Bronchial epithelial cell (primary cell): ENCODE measurements around the gene ZNF511. TPM values are rescaled to one million over a fixed set of nuclear protein-coding genes. Genes with fewer than 3 reads are reported as not detected.

Experiments
- DNase-seq: peaks from one replicate; pipeline ENCODE4 v3.0.0-alpha.2; 2010; ENCODE audit warnings: low read depth
- FAIRE-seq: peaks from 2 replicates; lab custom pipeline; 2011; peaks lifted over from hg19 to GRCh38; lab: Jason Lieb, UNC
- H3K27me3 ChIP-seq: 2 replicates; pipeline ENCODE4 v1.5.1; 2011; ENCODE audit warnings: low read length; ENCODE audit not compliant: control insufficient read depth, insufficient read depth
- H3K36me3 ChIP-seq: 2 replicates; pipeline ENCODE4 v1.5.1; 2011; ENCODE audit warnings: low read length; ENCODE audit not compliant: control insufficient read depth, insufficient read depth
- H3K4me3 ChIP-seq: 2 replicates; pipeline ENCODE4 v1.5.1; 2011; ENCODE audit warnings: mild to moderate bottlenecking, low read depth, low read length, control low read depth
- CTCF ChIP-seq: IDR thresholded peaks from 2 replicates; pipeline ENCODE4 v1.5.1; 2011; ENCODE audit warnings: mild to moderate bottlenecking, moderate library complexity, low read length, control low read depth, inconsistent platforms; ENCODE audit not compliant: insufficient read depth, severe bottlenecking
- total RNA-seq: library from RNA; depleted of rRNA; stranded (reverse); fragments of >200 nt; gene quantifications from 2 replicates; pipeline ENCODE4 v1.2.1, GENCODE V29; 2014

ZNF511 gene
- total RNA-seq, 1 donor from 2014 or later: 23.2 TPM

DNA sequence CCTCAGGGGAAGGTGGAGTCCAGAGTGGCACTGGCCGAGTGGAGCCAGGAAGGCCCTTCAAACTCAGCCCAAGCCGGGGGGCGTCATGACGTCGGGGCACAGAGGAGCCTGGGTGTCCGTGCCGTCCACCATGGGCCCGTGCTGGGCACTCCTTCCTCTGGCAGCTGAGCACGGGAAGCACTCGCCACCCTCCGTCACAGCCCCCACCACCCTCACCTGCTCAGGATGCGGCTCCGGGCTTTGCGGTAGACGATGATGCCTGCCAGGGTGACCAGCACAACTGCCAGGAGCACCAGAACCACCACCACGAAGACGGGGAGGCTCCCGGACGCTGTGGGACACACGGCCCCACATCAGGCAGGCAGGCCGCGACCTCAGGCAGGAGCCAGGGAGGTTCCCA lies 40.2 kb upstream of the ZNF511 start:
- Histone ChIP-seq H3K27me3 (no peaks in the 10 kb centered on the region), H3K4me3 (no peak overlapping the region), H3K36me3 (peaks cover 19% of the 10 kb centered on the region)
- DNase-seq (no peak), FAIRE-seq (no peak)
- no peak for TF ChIP-seq CTCF

- no peaks in the 10 kb centered on the region for H3K27me3 ChIP-seq
- peaks cover 19% of the 10 kb centered on the region for H3K36me3 ChIP-seq
- FAIRE-seq (no peak), DNase-seq (no peak)
- TF ChIP-seq CTCF: no peak
- H3K4me3 ChIP-seq: no peak overlapping the region
These were observed 39.3 kb upstream of the ZNF511 start for GRCh38 chr10:133269367-133269766.

DNA sequence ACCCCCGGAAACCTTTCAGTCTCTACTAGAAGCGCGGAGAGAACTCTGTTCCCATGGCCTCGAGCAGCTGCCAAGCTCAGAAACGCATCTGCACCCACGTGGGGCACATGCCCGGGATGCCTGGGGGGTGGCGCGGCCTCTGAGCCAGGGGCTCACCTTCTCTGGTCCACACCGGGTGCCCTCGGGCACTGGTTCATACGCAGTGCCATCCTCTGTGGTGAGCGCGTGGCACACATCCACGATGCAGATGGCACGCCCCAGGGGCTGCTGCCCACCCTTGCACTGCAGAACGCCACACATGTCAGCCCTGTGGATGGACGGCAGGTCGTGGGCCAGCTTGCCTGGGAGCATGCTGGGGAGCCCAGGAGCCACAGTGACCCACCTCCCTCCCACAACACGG lies 38.5 kb upstream of the ZNF511 start:
- DNase-seq (no peak), FAIRE-seq (no peak)
- Histone ChIP-seq H3K36me3 (peaks cover 19% of the 10 kb centered on the region), H3K4me3 (no peak overlapping the region), H3K27me3 (no peaks in the 10 kb centered on the region)
- TF ChIP-seq CTCF: no peak

- DNase-seq: no peak
- Histone ChIP-seq H3K36me3 (peaks cover 19% of the 10 kb centered on the region), H3K27me3 (no peaks in the 10 kb centered on the region), H3K4me3 (no peak overlapping the region)
- no peak for FAIRE-seq
- TF ChIP-seq CTCF: no peak
These were observed 37.9 kb upstream of the ZNF511 start for GRCh38 chr10:133270773-133271297.

- Histone ChIP-seq H3K4me3 (no peak overlapping the region), H3K27me3 (no peaks in the 10 kb centered on the region), H3K36me3 (peaks cover 19% of the 10 kb centered on the region)
- DNase-seq (no peak), FAIRE-seq (no peak)
- no peak for TF ChIP-seq CTCF
These were observed 37.0 kb upstream of the ZNF511 start for GRCh38 chr10:133271521-133272300.
